ENCODE results near the gene SETD7.
A peak's percentile ranks its signal among the peaks of the same experiment; 100 is the strongest.
"Not testable (repeated sequence)": the region's sequence is repeated elsewhere in the genome, so short reads cannot be mapped to it uniquely, and the experiment has no call there.

The SETD7 gene

DNA sequence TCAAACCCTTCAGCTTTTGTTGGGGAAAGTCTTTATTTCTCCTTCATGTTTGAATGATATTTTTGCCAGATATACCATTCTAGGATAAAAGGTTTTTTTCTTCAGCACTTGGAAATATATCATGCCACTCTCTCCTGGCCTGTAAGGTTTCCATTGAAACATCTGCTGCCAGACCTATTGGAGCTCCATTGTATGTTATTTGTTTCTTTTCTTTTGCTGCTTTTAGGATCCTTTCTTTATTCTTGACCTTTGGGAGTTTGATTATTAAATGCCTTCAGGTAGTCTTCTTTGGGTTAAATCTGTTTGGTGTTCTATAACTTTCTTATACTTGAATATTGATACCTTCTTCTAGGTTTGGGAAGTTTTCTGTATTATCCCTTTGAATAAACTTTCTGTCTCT lies 87.3 kb downstream of the SETD7 start:
- H3K4me3 ChIP-seq (ENCODE audit: low read depth, low read length); H2AFZ ChIP-seq (ENCODE audit: low read length, unreplicated experiment); H3K4me1 ChIP-seq (ENCODE audit: control insufficient read depth, insufficient read depth, low read length, unreplicated experiment); H3K27ac ChIP-seq (ENCODE audit: low read depth, low read length); H3K27me3 ChIP-seq (ENCODE audit: insufficient read depth, low read length): not testable (repeated sequence)
- peaks cover 25% of the 10 kb centered on the region for H3K79me2 ChIP-seq (ENCODE audit: control insufficient read depth, insufficient read depth, low read length, unreplicated experiment)
- peaks cover 15% of the 10 kb centered on the region for H3K36me3 ChIP-seq (ENCODE audit: insufficient read depth, low read length)

DNA sequence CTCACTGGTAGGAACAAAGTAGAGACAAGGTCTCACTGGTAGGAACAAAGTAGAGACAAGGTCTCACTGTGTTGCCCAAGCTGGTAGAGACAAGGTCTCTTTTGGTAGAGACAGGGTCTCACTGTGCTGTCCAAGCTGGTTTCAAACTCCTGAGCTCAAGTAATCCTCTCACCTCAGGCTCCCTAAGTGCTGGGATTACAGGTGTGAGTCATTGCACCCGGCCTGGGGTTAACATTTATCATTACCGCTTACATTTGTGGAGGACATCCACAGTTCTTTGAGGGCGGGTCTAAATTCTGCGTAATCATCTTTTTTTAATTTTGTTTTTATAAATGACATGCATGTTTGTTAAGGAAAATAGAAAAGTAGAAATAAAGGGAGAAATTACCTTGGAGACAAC lies 90.1 kb downstream of the SETD7 start:
- Histone ChIP-seq H3K4me1 (ENCODE audit: control insufficient read depth, insufficient read depth, low read length, unreplicated experiment) (no peaks in the 10 kb centered on the region), H3K27me3 (ENCODE audit: insufficient read depth, low read length) (no peaks in the 10 kb centered on the region), H3K79me2 (ENCODE audit: control insufficient read depth, insufficient read depth, low read length, unreplicated experiment) (peaks cover 32% of the 10 kb centered on the region), H3K36me3 (ENCODE audit: insufficient read depth, low read length) (no peaks in the 10 kb centered on the region), H3K27ac (ENCODE audit: low read depth, low read length) (no peak overlapping the region), H2AFZ (ENCODE audit: low read length, unreplicated experiment) (no peak overlapping the region), H3K4me3 (ENCODE audit: low read depth, low read length) (no peak overlapping the region)

- H2AFZ ChIP-seq (ENCODE audit: low read length, unreplicated experiment); H3K27me3 ChIP-seq (ENCODE audit: insufficient read depth, low read length); H3K36me3 ChIP-seq (ENCODE audit: insufficient read depth, low read length); H3K4me1 ChIP-seq (ENCODE audit: control insufficient read depth, insufficient read depth, low read length, unreplicated experiment); H3K4me3 ChIP-seq (ENCODE audit: low read depth, low read length); H3K27ac ChIP-seq (ENCODE audit: low read depth, low read length): not testable (repeated sequence)
- peaks cover 30% of the 10 kb centered on the region for H3K79me2 ChIP-seq (ENCODE audit: control insufficient read depth, insufficient read depth, low read length, unreplicated experiment)
Observed at GRCh38 chr4:139464512-139464911, 91.5 kb downstream of the SETD7 start.

GRCh38 chr4:139461022-139461628 lies 94.9 kb downstream of the SETD7 start:
- no peaks in the 10 kb centered on the region for H3K36me3 ChIP-seq (ENCODE audit: insufficient read depth, low read length)
- no peak overlapping the region for H2AFZ ChIP-seq (ENCODE audit: low read length, unreplicated experiment)
- no peaks in the 10 kb centered on the region for H3K27me3 ChIP-seq (ENCODE audit: insufficient read depth, low read length)
- no peak overlapping the region for H3K27ac ChIP-seq (ENCODE audit: low read depth, low read length)
- H3K4me3 ChIP-seq (ENCODE audit: low read depth, low read length): no peak overlapping the region
- peaks cover 10% of the 10 kb centered on the region for H3K4me1 ChIP-seq (ENCODE audit: control insufficient read depth, insufficient read depth, low read length, unreplicated experiment)
- peaks cover 48% of the 10 kb centered on the region for H3K79me2 ChIP-seq (ENCODE audit: control insufficient read depth, insufficient read depth, low read length, unreplicated experiment)

DNA sequence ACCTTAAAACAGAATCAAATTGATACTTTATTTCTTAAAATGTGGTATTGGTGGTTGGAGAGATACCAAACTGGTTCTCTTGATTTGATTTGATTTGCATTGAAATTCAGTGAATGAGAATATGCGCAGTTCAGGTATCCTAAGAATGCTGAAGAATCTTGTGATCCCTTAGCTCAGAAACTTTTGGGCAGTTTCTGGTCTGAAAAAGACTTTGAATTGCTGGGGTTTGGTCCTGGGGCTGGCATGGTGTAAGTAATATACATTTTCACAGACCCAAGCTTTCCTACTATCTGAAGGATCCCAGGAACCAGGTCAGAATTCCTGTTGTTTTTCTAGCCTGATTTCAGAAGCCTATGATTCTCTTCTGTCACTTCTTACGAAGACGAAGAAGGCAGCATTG lies 95.5 kb downstream of the SETD7 start:
- H3K79me2 ChIP-seq (ENCODE audit: control insufficient read depth, insufficient read depth, low read length, unreplicated experiment): peaks cover 53% of the 10 kb centered on the region
- H3K4me3 ChIP-seq (ENCODE audit: low read depth, low read length): no peak overlapping the region
- H3K36me3 ChIP-seq (ENCODE audit: insufficient read depth, low read length): no peaks in the 10 kb centered on the region
- H3K27ac ChIP-seq (ENCODE audit: low read depth, low read length): no peak overlapping the region
- peaks cover 15% of the 10 kb centered on the region for H3K4me1 ChIP-seq (ENCODE audit: control insufficient read depth, insufficient read depth, low read length, unreplicated experiment)
- H2AFZ ChIP-seq (ENCODE audit: low read length, unreplicated experiment): no peak overlapping the region
- no peaks in the 10 kb centered on the region for H3K27me3 ChIP-seq (ENCODE audit: insufficient read depth, low read length)

DNA sequence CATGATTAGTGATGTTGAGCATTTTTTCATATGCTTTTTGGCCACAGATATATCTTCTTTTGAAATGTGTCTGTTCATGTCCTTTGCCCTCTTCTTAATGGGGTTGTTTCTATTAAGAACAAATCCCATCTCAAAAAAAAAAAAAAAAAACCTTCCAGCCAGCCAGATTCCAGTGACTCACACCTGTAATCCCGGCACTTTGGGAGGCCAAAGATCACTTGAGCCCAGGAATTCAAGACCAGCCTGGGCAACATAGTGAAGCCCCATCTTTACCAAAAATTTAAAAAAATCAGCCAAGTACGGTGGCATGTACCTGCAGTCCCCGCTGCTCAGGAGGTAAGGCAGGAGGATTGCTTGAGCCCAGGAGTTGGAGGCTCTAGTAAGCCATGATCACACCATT lies 97.0 kb downstream of the SETD7 start:
- peaks cover 67% of the 10 kb centered on the region for H3K79me2 ChIP-seq (ENCODE audit: control insufficient read depth, insufficient read depth, low read length, unreplicated experiment)
- no peak overlapping the region for H3K27ac ChIP-seq (ENCODE audit: low read depth, low read length)
- no peaks in the 10 kb centered on the region for H3K27me3 ChIP-seq (ENCODE audit: insufficient read depth, low read length)
- H3K4me1 ChIP-seq (ENCODE audit: control insufficient read depth, insufficient read depth, low read length, unreplicated experiment): peaks cover 18% of the 10 kb centered on the region
- H3K36me3 ChIP-seq (ENCODE audit: insufficient read depth, low read length): no peaks in the 10 kb centered on the region
- no peak overlapping the region for H2AFZ ChIP-seq (ENCODE audit: low read length, unreplicated experiment)
- H3K4me3 ChIP-seq (ENCODE audit: low read depth, low read length): no peak overlapping the region

- Histone ChIP-seq H2AFZ (ENCODE audit: low read length, unreplicated experiment) (no peak overlapping the region), H3K36me3 (ENCODE audit: insufficient read depth, low read length) (no peaks in the 10 kb centered on the region), H3K79me2 (ENCODE audit: control insufficient read depth, insufficient read depth, low read length, unreplicated experiment) (peaks cover 63% of the 10 kb centered on the region), H3K27me3 (ENCODE audit: insufficient read depth, low read length) (no peaks in the 10 kb centered on the region), H3K27ac (ENCODE audit: low read depth, low read length) (no peak overlapping the region), H3K4me1 (ENCODE audit: control insufficient read depth, insufficient read depth, low read length, unreplicated experiment) (peaks cover 18% of the 10 kb centered on the region), H3K4me3 (ENCODE audit: low read depth, low read length) (no peak overlapping the region)
Observed at GRCh38 chr4:139458543-139458942, 97.5 kb downstream of the SETD7 start.

- Histone ChIP-seq H3K27me3 (ENCODE audit: insufficient read depth, low read length) (no peaks in the 10 kb centered on the region), H3K4me3 (ENCODE audit: low read depth, low read length) (no peak overlapping the region), H3K27ac (ENCODE audit: low read depth, low read length) (no peak overlapping the region), H3K36me3 (ENCODE audit: insufficient read depth, low read length) (no peaks in the 10 kb centered on the region), H3K79me2 (ENCODE audit: control insufficient read depth, insufficient read depth, low read length, unreplicated experiment) (peaks cover 63% of the 10 kb centered on the region), H2AFZ (ENCODE audit: low read length, unreplicated experiment) (no peak overlapping the region), H3K4me1 (ENCODE audit: control insufficient read depth, insufficient read depth, low read length, unreplicated experiment) (peaks cover 23% of the 10 kb centered on the region)
Observed at GRCh38 chr4:139457318-139457717, 98.7 kb downstream of the SETD7 start.

GRCh38 chr4:139455126-139455538 lies 100.9 kb downstream of the SETD7 start:
- Histone ChIP-seq H2AFZ (ENCODE audit: low read length, unreplicated experiment) (no peak overlapping the region), H3K27ac (ENCODE audit: low read depth, low read length) (no peak overlapping the region), H3K4me1 (ENCODE audit: control insufficient read depth, insufficient read depth, low read length, unreplicated experiment) (peaks cover 32% of the 10 kb centered on the region), H3K27me3 (ENCODE audit: insufficient read depth, low read length) (no peaks in the 10 kb centered on the region), H3K4me3 (ENCODE audit: low read depth, low read length) (peak overlapping the region; percentile 99), H3K36me3 (ENCODE audit: insufficient read depth, low read length) (peaks cover 7% of the 10 kb centered on the region; the same call in 1 of the 2 replicates), H3K79me2 (ENCODE audit: control insufficient read depth, insufficient read depth, low read length, unreplicated experiment) (peaks cover 62% of the 10 kb centered on the region)

DNA sequence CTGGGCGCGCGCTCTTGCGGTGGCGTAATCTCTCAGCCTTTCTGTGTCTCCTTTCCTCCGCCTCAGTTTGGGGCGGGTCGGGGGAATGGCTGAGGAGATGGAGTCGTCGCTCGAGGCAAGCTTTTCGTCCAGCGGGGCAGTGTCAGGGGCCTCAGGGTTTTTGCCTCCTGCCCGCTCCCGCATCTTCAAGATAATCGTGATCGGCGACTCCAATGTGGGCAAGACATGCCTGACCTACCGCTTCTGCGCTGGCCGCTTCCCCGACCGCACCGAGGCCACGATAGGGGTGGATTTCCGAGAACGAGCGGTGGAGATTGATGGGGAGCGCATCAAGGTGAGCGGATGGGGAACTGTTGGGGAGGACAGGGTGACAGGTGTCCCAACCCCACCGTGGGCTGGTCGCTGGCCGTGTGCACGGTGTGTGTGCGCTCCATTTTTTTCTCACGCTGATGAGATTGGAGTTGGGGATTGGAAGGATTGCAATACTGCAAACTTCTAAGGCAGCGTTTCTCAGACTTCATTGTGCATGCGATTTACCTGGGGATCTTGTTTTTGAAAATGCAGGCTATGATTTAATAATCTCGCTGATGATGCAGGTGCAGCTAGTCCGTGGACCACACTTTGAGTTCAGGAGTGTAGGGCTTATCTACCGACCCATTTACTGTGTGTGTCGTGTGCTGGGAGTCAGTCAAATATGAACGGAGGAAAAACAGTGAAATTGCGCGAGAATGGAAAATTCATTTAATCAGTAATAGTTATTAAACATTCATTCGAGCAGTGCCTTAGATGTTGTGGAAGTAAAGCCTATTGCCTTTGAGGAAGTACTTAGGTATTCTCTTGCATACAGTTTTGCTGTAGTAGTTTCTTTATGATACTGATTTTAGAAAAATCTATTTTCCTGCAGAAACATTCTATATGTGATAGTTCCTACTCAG lies 101.6 kb downstream of the SETD7 start, which contains the start of gene RAB33B:
TSS of gene RAB33B (plus strand) at position 11 of the 935 bp plus-strand sequence. CDS start at position 86, 75 bp downstream.
- Histone ChIP-seq H2AFZ (ENCODE audit: low read length, unreplicated experiment) (peak within 1 kb of the TSS; percentile 99), H3K4me1 (ENCODE audit: control insufficient read depth, insufficient read depth, low read length, unreplicated experiment) (peaks cover 32% of the 10 kb centered on the region), H3K79me2 (ENCODE audit: control insufficient read depth, insufficient read depth, low read length, unreplicated experiment) (peaks cover 58% of the 10 kb centered on the region), H3K4me3 (ENCODE audit: low read depth, low read length) (peak within 1 kb of the TSS; percentile 99), H3K36me3 (ENCODE audit: insufficient read depth, low read length) (peaks cover 7% of the 10 kb centered on the region; the same call in 1 of the 2 replicates), H3K27ac (ENCODE audit: low read depth, low read length) (peak within 1 kb of the TSS; percentile 72), H3K27me3 (ENCODE audit: insufficient read depth, low read length) (no peaks in the 10 kb centered on the region)
